Measurements from ENCODE around the gene CLDN34.
A peak's percentile ranks its signal among the peaks of the same experiment; 100 is the strongest.

Gene CLDN34

DNA sequence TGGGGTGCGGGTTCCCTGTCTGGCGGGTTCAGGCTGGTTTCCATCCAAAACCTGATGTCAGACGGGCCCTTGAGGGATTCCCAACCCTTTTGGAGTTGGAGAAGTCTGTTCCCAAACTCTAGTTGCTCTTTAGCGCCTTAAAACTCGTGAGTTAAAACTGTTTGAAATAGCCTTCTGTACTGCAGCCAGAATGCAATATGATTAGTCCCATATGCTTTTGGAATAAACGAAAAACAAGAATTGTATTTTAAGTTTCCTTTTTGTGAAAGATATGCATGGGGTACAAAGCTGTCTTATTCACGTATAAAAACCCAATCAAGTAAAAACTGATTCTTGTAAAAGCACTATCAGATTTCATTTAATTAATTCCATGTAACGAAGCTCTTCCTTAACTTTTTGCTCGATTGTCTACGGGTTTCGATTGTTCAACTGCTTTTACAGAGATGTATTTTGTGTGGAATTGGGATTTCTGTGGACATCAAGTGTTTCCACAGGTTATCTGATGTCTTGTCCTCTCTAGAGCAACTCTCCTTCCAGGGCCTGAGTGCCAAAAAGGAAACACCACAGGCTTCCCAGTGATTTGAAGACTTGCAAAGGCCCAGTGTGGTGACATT lies 49.5 kb downstream of the CLDN34 start:
- DNase-seq (ENCODE audit: low spot score) = no peak

- DNase-seq (ENCODE audit: low spot score) = peak; percentile 95
Measured at GRCh38 chrX:10017872-10018271, 50.7 kb downstream of the CLDN34 start.

Measured in SW480 (cell line).